GM12874 (cell line): ENCODE measurements around the gene PARP8.

Source experiments
- CTCF ChIP-seq: IDR thresholded peaks from 2 replicates; pipeline ENCODE4 v1.5.1; 2011; ENCODE audit warnings: low read depth, mild to moderate bottlenecking, control low read depth, low read length, moderate library complexity; ENCODE audit not compliant: insufficient read depth

Gene PARP8

DNA sequence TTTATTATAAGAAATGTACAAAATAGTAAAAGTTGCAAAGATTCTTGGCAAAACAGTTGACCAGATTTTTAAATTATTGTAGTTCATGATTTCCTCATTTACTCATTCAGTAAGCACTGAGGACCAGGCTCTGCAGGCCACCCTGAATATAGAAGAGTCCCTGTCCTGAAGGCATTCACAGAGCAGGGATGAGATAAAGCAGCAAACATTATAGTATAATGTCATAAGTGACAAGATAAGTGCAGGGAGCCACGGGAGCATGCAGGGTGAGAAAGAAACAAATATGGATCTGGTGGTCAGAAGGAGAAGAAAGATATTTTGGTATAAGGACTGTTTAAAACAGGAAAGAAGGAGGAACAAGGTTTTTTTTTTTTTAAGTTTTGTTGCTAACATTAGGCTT lies 46.0 kb downstream of the PARP8 start:
- no peak for TF ChIP-seq CTCF

DNA sequence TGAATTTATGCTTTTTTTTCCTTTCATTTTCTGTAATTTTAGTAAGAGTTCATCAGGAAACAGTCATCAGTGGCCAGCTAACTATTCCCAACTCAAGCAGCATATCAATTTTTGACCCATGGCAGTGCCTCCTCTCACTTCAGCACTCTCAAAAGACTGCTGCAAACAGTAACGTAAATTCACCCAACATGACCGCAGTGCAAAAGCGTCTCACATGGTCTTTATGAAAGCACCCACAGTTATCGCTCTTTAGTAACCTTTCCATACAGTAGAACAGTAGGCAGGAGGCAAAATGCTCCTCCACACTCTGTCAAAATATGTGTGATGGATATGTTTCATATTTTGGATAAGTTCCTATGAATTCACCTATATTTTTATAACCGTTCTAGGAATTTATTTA lies 48.6 kb downstream of the PARP8 start:
- no peak for TF ChIP-seq CTCF

DNA sequence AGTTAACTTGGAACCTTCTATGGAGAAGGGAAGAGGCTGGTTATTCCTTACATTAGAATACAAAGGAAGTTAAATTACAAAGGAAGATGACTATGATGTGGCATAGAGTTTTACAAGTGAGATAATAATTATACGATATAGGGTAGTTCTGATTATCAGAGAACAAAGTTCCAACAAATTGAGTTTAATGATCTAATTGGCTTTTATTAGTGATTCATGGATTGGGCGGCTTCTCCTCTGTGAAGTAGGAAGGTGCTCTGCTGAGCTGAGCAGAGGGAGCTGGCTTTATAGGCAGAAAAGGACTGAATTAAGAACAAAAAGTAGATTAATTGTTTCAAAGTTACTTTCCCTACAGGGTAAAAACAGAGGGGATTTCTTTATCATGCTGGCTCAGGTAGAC lies 49.7 kb downstream of the PARP8 start:
- TF ChIP-seq CTCF: no peak

DNA sequence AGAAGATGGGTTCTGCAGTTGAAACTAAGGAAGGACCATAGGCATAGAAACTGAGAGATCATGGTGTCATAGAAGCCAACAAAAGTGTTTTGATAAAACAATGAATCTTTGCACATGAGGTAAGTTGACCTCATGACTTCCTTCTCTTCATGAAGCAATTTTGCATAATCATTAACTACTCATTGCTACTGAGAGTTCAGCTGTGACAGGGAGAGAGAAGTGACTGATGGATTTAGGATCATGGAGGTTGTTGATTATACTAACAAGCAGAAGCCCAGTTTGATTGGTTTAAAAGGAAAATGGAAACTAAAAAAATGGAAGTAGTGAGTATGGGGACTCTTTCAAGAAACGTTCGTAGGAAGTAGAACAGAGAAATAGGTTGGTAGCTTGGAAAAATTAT lies 51.2 kb downstream of the PARP8 start:
- TF ChIP-seq CTCF: no peak

DNA sequence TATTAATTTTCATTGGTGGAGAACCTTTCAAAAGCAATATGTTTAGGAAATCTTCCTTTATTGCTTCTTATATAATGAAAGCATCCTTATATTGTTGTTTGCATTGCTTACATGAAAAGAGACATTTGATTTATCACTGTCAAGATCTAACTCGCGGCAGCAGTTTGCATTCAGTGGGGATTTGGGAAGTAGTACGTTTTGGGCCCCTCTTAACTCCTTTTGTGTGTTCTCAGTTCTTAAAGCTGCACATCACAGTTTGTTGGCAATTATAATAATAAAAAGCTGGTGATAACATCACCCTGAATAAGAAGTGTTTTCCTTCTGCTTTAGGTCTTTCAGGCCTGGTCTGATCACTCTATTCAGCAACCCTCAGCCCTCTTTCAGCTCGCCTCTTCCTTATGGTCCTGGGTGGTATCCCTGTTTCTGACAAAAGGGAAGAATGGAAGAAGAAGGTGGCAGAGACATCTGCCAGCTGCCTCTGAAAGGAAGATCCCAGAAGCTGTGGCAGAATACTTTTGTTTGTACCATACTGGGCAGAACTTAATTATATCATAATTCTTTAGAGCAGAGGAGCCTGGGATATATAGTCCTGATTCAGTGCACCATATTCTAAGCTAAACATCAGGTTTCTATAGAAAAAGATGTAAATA lies 53.7 kb downstream of the PARP8 start:
- TF ChIP-seq CTCF: no peak

GRCh38 chr5:50722223-50722622 lies 55.8 kb downstream of the PARP8 start:
- TF ChIP-seq CTCF: no peak

GRCh38 chr5:50724262-50724661 lies 57.8 kb downstream of the PARP8 start:
- no peak for TF ChIP-seq CTCF
